Upper lobe of left lung (tissue), 6 donors: Measurements from ENCODE around the gene TECPR1. TPM values are rescaled to one million over a fixed set of nuclear protein-coding genes. Genes with fewer than 3 reads are reported as not detected.

Source experiments
- ATAC-seq, 2 donors: fragments of 200-7000 bp; cut with Tn5 transposase; one replicate each; pipeline ENCODE4 v1.9.1; 2022; ENCODE audit warnings: mild to moderate bottlenecking in 2 of 2, moderate library complexity in 2 of 2; ENCODE audit not compliant: low FRiP score in 2 of 2
- DNase-seq, 2 donors: peaks; one replicate each; pipeline ENCODE4 v3.0.0-alpha.2; 2019 to 2020
- H3K27ac ChIP-seq, 4 donors: fragments of 200-600 bp; sonication (generic); one replicate each; pipeline ENCODE4 v1.5.1; 2016 to 2019
- H3K27me3 ChIP-seq, 4 donors: fragments of 200-600 bp; sonication (generic); one replicate each; pipeline ENCODE4 v1.5.1; 2017 to 2019
- H3K36me3 ChIP-seq, 4 donors: fragments of 200-600 bp; sonication (generic); one replicate each; pipeline ENCODE4 v1.5.1; 2016 to 2019
- H3K4me1 ChIP-seq, 4 donors: fragments of 200-600 bp; sonication (generic); one replicate each; pipeline ENCODE4 v1.5.1; 2018 to 2019
- H3K4me3 ChIP-seq, 4 donors: fragments of 200-600 bp; sonication (generic); one replicate each; pipeline ENCODE4 v1.5.1; 2017 to 2019; ENCODE audit warnings: mild to moderate bottlenecking in 2 of 4, moderate library complexity in 1 of 4
- H3K9me3 ChIP-seq, 4 donors: fragments of 200-600 bp; sonication (generic); one replicate each; pipeline ENCODE4 v1.5.1; 2018 to 2019
- EP300 ChIP-seq, 4 donors: sonication (generic); formaldehyde crosslinking; IDR thresholded peaks; one replicate each; pipeline ENCODE4 v1.5.1; 2017; ENCODE audit warnings: antibody characterized with exemption in 4 of 4, control low read depth in 2 of 4
- POLR2A ChIP-seq, 4 donors: fragments of 450-650 bp; IDR thresholded peaks; one replicate each; pipeline ENCODE4 v1.5.1; 2016 to 2017; ENCODE audit warnings: antibody characterized with exemption in 4 of 4, mild to moderate bottlenecking in 2 of 4
- POLR2AphosphoS5 ChIP-seq, 2 donors: sonication (generic); formaldehyde crosslinking; IDR thresholded peaks; one replicate each; pipeline ENCODE4 v1.5.1; 2017; ENCODE audit warnings: antibody characterized with exemption in 2 of 2
- WGBS, 2 donors: methylation state at CpG; one replicate each; pipeline ENCODE4 v1.1.5; 2017 to 2018; 5-methylcytosine and 5-hydroxymethylcytosine counted together
- total RNA-seq, 6 donors: library from RNA; depleted of rRNA in 4 of 6; stranded (reverse); fragments of >200 nt in 4 of 6; gene quantifications; one replicate each; pipeline versions ENCODE4 v1.1.0 to v1.2.1, GENCODE V29; 2016 to 2021
- TF ChIP-seq, protein P1 (sequence below), 6 experiments: fragments of 450-650 bp in 4 of 6; fragments of 200-600 bp in 2 of 6; sonication (generic) in 2 of 6; IDR thresholded peaks; one replicate each; pipeline ENCODE4 v1.5.1; 2016 to 2019; ENCODE audit warnings: antibody characterized with exemption in 6 of 6
- donor health status: DM: no; HTN: no; CAD: no; lungs with moderate emphysema.
- donor health status: DM: no; HTN: yes; CAD: no; lungs with severe emphysema.

Gene TECPR1
- total RNA-seq, 6 donors from 2014 or later: 16.6 to 101 (median 55.0) TPM

DNA sequence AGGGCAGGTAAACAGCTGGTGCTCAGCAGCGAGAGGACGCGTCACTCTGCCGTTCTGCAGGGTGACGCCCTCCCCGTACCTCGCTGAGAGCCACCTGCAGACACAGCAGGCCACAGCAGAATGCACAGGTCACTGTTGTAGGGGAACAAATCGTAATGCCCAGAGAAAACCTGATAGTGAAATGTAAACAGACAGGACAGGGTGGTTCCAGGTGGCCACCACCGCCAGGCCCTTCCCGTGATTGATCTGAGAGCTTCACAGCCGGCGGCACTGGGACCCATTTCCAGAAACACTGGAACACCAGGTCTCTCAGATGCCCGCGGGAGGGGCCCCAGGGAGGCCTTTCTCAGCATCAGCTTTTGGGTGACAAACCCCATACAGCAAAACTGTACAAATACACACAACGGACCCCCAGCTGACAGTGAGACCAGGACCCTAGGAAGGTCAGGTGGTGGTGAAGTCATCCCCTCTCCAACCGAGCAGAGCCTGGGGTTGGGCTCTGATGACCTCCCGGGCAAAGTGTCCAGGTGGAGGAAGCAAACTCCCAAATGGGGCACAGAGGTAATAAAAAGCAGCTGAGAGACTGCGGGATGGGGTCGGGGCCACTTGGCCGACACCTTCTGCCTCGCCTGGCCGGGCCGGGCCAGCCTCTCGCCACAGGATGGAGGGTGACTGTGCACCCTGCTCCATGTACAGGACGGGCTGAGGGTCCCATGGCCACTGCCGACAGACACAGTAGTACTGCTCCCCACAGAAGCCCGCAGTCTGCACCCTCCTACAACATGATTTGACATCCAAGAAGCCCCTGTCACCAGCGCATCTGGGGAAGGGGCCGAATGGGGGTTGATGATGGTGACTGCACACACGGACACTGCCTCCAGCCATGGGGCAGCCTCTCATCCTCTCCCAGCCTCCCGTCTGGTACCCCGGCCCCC is 36.2 kb downstream of the TECPR1 start:
- TF ChIP-seq POLR2AphosphoS5 (IDR thresholded peaks at IDR 0.05): no peak
- TF ChIP-seq POLR2A (IDR thresholded peaks at IDR 0.05): no peak
- TF ChIP-seq EP300 (IDR thresholded peaks at IDR 0.05): no peak
- TF ChIP-seq, protein P1, sequence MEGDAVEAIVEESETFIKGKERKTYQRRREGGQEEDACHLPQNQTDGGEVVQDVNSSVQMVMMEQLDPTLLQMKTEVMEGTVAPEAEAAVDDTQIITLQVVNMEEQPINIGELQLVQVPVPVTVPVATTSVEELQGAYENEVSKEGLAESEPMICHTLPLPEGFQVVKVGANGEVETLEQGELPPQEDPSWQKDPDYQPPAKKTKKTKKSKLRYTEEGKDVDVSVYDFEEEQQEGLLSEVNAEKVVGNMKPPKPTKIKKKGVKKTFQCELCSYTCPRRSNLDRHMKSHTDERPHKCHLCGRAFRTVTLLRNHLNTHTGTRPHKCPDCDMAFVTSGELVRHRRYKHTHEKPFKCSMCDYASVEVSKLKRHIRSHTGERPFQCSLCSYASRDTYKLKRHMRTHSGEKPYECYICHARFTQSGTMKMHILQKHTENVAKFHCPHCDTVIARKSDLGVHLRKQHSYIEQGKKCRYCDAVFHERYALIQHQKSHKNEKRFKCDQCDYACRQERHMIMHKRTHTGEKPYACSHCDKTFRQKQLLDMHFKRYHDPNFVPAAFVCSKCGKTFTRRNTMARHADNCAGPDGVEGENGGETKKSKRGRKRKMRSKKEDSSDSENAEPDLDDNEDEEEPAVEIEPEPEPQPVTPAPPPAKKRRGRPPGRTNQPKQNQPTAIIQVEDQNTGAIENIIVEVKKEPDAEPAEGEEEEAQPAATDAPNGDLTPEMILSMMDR (IDR thresholded peaks at IDR 0.05): no peak
- H3K9me3 ChIP-seq: no peaks in the 10 kb centered on the region
- WGBS, 2 donors: 88 to 91% methylated on average over 21 to 29 of the region's 32 CpGs
- ATAC-seq (no peak), DNase-seq (peak in 1 of 2 donors; percentile 74)
- peaks cover 0 to 12% (median 4%) of the 10 kb centered on the region in 4 donors for H3K4me1 ChIP-seq
- H3K4me3 ChIP-seq: no peak overlapping the region
- H3K36me3 ChIP-seq: peaks cover 5 to 41% (median 23%) of the 10 kb centered on the region in 4 donors
- H3K27me3 ChIP-seq: peaks cover 0 to 8% (median 0%) of the 10 kb centered on the region in 4 donors
- H3K27ac ChIP-seq: no peak overlapping the region

DNA sequence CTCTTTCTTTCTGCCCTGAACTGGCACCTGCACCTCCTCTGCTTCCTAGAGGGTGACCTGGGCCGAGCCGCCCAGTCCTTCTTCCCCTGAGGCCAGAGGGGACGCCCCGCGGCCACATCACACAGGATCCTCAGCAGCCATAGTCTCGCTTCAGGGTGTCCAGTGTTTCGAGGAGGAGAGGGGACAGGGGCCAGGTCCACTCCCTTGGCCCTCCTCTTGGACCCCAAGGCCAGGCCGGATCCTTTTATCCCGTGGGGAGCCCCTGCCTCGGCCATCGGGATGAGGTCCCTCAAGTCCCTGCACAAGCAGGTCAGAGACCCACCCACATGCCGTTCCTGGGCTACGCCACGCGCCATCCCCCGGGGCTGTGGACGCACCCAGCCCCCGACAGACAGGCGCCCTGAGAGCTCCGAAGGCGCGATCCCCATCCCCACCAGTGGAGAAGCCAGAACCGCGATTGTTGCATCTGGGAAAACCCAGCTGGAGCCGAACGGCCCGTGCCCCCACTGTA is 37.2 kb downstream of the TECPR1 start:
- no peak for ATAC-seq
- Histone ChIP-seq H3K27ac (no peak overlapping the region), H3K9me3 (no peaks in the 10 kb centered on the region), H3K27me3 (peaks cover 0 to 12% (median 0%) of the 10 kb centered on the region in 4 donors), H3K36me3 (peaks cover 5 to 32% (median 19%) of the 10 kb centered on the region in 4 donors), H3K4me1 (peaks cover 4 to 18% (median 7%) of the 10 kb centered on the region in 4 donors), H3K4me3 (no peak overlapping the region)
- 94 to 96% methylated on average over 26 to 27 of the region's 27 CpGs for WGBS, 2 donors
- TF ChIP-seq, protein P1 (IDR thresholded peaks at IDR 0.05): no peak
- TF ChIP-seq POLR2A (IDR thresholded peaks at IDR 0.05) (no peak), POLR2AphosphoS5 (IDR thresholded peaks at IDR 0.05) (no peak), EP300 (IDR thresholded peaks at IDR 0.05) (no peak)
- peak in 1 of 2 donors; percentile 75 for DNase-seq

DNA sequence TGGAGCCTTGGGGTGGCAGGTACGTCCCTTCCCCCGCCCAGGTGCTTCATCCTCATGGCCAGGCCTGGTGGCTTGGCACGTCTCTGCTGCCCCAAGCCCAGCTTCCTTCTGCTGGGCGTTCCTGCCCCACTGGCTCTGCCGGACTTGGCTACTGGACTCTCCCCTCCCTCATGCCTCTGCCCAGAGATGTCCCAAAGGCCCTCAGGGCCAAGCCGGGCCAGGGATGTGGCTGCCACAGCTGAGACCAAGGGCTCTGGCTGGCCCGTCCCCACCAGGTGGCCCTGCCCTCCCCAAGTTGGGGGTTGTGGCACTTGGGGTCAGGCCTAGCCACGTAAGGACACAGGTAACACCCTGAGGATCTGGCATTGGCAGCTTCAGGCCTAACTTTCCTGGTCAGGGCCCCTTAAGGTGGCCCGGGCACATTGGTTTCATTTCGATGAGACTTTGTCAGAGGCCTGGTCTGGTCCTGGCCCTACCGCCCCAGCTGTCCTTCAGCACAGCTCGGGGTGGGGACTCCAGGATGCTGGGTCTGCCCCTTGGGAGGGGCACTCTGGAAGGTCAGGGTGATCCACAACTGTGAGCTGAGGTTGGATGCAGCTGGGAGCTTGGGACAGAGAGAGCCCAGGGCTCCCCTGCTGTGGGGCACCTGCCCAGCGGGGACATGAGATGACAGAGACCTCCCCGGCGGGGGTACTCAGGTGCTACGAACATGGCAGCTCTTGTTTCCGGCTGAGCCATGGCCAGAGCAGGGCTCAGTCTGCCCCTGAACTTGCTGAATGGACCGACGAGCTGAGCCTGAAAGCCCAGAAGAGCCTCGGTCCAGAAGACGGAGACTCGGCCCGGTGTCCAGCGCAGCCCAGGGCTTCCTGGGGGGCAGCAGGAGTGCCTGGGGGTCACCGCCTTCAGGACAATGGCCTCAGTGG is 37.9 kb downstream of the TECPR1 start:
- Histone ChIP-seq H3K27ac (no peak overlapping the region), H3K36me3 (peaks cover 5 to 26% (median 19%) of the 10 kb centered on the region in 4 donors), H3K4me3 (no peak overlapping the region), H3K4me1 (peaks cover 4 to 18% (median 7%) of the 10 kb centered on the region in 4 donors), H3K27me3 (peaks cover 0 to 12% (median 0%) of the 10 kb centered on the region in 4 donors), H3K9me3 (no peaks in the 10 kb centered on the region)
- peak in 1 of 2 donors; percentile 72 for DNase-seq
- no peak for TF ChIP-seq POLR2AphosphoS5 (IDR thresholded peaks at IDR 0.05)
- TF ChIP-seq, protein P1 (IDR thresholded peaks at IDR 0.05): no peak
- TF ChIP-seq EP300 (IDR thresholded peaks at IDR 0.05): no peak
- no peak for TF ChIP-seq POLR2A (IDR thresholded peaks at IDR 0.05)
- 73 to 76% methylated on average over 8 to 17 of the region's 25 CpGs for WGBS, 2 donors
- peak in 1 of 2 donors; percentile 1 for ATAC-seq

DNA sequence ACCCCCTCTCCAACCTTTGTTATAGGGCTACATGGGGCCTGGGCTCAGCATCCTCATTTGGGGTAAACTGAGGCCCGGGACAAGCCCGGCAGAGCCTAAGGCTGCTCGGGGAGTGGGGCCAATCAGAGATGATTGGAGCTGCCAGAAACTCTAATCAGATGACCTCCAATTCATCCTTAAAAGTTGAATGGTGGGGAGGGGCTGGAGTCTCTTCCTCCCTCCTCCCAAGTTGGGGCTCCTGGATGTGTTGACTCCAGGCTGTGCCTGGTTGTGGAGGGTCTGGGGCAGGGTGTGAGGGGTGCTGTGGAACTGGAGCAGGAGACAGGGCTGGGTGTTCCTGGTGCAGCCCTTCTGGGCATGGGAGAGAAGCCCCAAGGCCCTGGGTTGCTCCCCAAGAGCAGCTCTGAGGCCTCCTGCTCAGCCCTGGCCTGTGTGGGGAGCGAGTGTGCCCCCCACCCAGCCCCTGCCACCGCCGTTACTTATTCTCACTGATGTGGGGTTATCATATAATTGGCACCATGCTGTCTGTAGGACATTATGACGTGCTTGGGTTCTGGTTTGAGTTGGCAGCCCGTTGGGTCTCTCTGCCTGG is 38.6 kb downstream of the TECPR1 start:
- peaks cover 5 to 26% (median 19%) of the 10 kb centered on the region in 4 donors for H3K36me3 ChIP-seq
- no peak for TF ChIP-seq POLR2A (IDR thresholded peaks at IDR 0.05)
- TF ChIP-seq, protein P1 (IDR thresholded peaks at IDR 0.05): no peak
- no peak for TF ChIP-seq EP300 (IDR thresholded peaks at IDR 0.05)
- no peak for TF ChIP-seq POLR2AphosphoS5 (IDR thresholded peaks at IDR 0.05)
- DNase-seq (no peak), ATAC-seq (no peak)
- peaks cover 4 to 18% (median 7%) of the 10 kb centered on the region in 4 donors for H3K4me1 ChIP-seq
- H3K9me3 ChIP-seq: no peaks in the 10 kb centered on the region
- WGBS, 2 donors: 84 to 90% methylated on average over 6 to 8 of the region's 8 CpGs
- peaks cover 0 to 12% (median 0%) of the 10 kb centered on the region in 4 donors for H3K27me3 ChIP-seq
- H3K4me3 ChIP-seq: no peak overlapping the region
- H3K27ac ChIP-seq: no peak overlapping the region
